Measurements from ENCODE around the gene CALML5. TPM values are rescaled to one million over a fixed set of nuclear protein-coding genes. Genes with fewer than 3 reads are reported as not detected.

Gene CALML5
- total and polyA plus RNA-seq, 9 of the 15 experiments (the other 6 are each of a cell fraction or from before 2014, with no cell fraction given): not detected

GRCh38 chr10:5477948-5478693 is 21.2 kb downstream of the CALML5 start (continued):
- TF ChIP-seq ZBTB2 (IDR thresholded peaks at IDR 0.05) (peak; percentile 42; the same call in 1 of the 2 replicates), CBFA2T2 (conservative IDR thresholded peaks at IDR 0.05) (peak; percentile 76), E2F4 (CRISPR knock-in tag; IDR thresholded peaks at IDR 0.05; ENCODE audit: low read depth) (no peak), ZNF766 (CRISPR knock-in tag; conservative IDR thresholded peaks at IDR 0.05) (0 out of 2 replicates have a peak, but pooled peaks have one; percentile 43), CREB1 (IDR thresholded peaks at IDR 0.05) (no peak), CREB1 (CRISPR knock-in tag; IDR thresholded peaks at IDR 0.05) (0 out of 2 replicates have a peak, but pooled peaks have one; percentile 17), SIN3B (IDR thresholded peaks at IDR 0.05; ENCODE audit: low read depth) (no peak), SREBF2 (CRISPR knock-in tag; IDR thresholded peaks at IDR 0.05) (no peak), TAF9B (IDR thresholded peaks at IDR 0.05; ENCODE audit: partially characterized antibody) (peak; percentile 49), ARID1B (IDR thresholded peaks at IDR 0.05) (peak; percentile 92), PURB (CRISPR knock-in tag; IDR thresholded peaks at IDR 0.05; ENCODE audit: low read depth) (no peak), MAZ (CRISPR knock-in tag; conservative IDR thresholded peaks at IDR 0.05 in 1 of 2, IDR thresholded peaks at IDR 0.05 in 1 of 2) (peak in 1 of 2 experiments; percentile 13; a peak in 1 of 4 replicates), NRF1 (conservative IDR thresholded peaks at IDR 0.05 in 1 of 2, IDR thresholded peaks at IDR 0.05 in 1 of 2) (peak; percentile 31; a peak in 1 of 4 replicates), YY1 (IDR thresholded peaks at IDR 0.05; ENCODE audit: borderline replicate concordance in 1 of 3, control insufficient read depth in 1 of 3, extremely low read depth in 1 of 3, insufficient read depth in 3 of 3, insufficient read length in 1 of 3, insufficient replicate concordance in 2 of 3, low read depth in 1 of 3, low read length in 2 of 3) (peak in 1 of 3 experiments; percentile 43), ZNF197 (CRISPR knock-in tag; IDR thresholded peaks at IDR 0.05; ENCODE audit: low read depth) (no peak), SAP30 (IDR thresholded peaks at IDR 0.05; ENCODE audit: borderline replicate concordance, insufficient read depth, low read depth, low read length, poor library complexity, severe bottlenecking) (peak; percentile 29), NCOA2 (IDR thresholded peaks at IDR 0.05; ENCODE audit: partially characterized antibody in 2 of 2) (no peak), ZNF707 (CRISPR knock-in tag; conservative IDR thresholded peaks at IDR 0.05) (no peak), ATF7 (IDR thresholded peaks at IDR 0.05) (0 out of 2 replicates have a peak, but pooled peaks have one; percentile 8), DACH1 (IDR thresholded peaks at IDR 0.05; ENCODE audit: partially characterized antibody) (peak; percentile 75), CHD4 (IDR thresholded peaks at IDR 0.05; ENCODE audit: insufficient read depth, insufficient replicate concordance, low read depth, low read length, poor library complexity, severe bottlenecking) (no peak), THRAP3 (IDR thresholded peaks at IDR 0.05; ENCODE audit: borderline replicate concordance) (no peak), NR3C1 (CRISPR knock-in tag; IDR thresholded peaks at IDR 0.05) (no peak), XRCC5 (IDR thresholded peaks at IDR 0.05; ENCODE audit: low read depth, low read length) (no peak)
